ENCODE measurements around the gene DNAI2.

The DNAI2 gene

GRCh38 chr17:74245145-74245831 lies 28.7 kb upstream of the DNAI2 start:
- ATAC-seq (ENCODE audit: insufficient read depth, low read depth), result no peak
- Histone ChIP-seq H3K4me3 (ENCODE audit: low read depth in 1 of 2, low read length in 2 of 2) (no peak overlapping the region), H3K36me3 (ENCODE audit: insufficient read depth, low read length) (no peaks in the 10 kb centered on the region), H3K9ac (ENCODE audit: low read depth, low read length) (no peak overlapping the region), H2AFZ (ENCODE audit: low read depth, low read length) (no peak overlapping the region), H3K79me2 (ENCODE audit: insufficient read depth, low read length) (no peaks in the 10 kb centered on the region), H3K27ac (ENCODE audit: low read length) (no peak overlapping the region), H4K20me1 (ENCODE audit: insufficient read depth, low read length) (no peaks in the 10 kb centered on the region), H3K4me1 (ENCODE audit: insufficient read depth, low read length) (no peaks in the 10 kb centered on the region), H3K4me2 (ENCODE audit: insufficient read depth, low read length) (no peak overlapping the region), H3K27me3 (ENCODE audit: insufficient read depth, low read length, poor library complexity) (no peaks in the 10 kb centered on the region), H3K9me3 (ENCODE audit: insufficient read depth, low read length, severe bottlenecking) (no peaks in the 10 kb centered on the region)
- no peak for DNase-seq
- TF ChIP-seq EZH2 (IDR thresholded peaks at IDR 0.05; ENCODE audit: borderline replicate concordance, low read depth, low read length, severe bottlenecking) (no peak), CTCF (IDR thresholded peaks at IDR 0.05; ENCODE audit: borderline replicate concordance, extremely low read depth, low read length, poor library complexity, severe bottlenecking) (no peak)

- Histone ChIP-seq H3K79me2 (ENCODE audit: insufficient read depth, low read length) (no peaks in the 10 kb centered on the region), H3K9ac (ENCODE audit: low read depth, low read length) (no peak overlapping the region), H3K36me3 (ENCODE audit: insufficient read depth, low read length) (no peaks in the 10 kb centered on the region), H3K4me2 (ENCODE audit: insufficient read depth, low read length) (no peak overlapping the region), H2AFZ (ENCODE audit: low read depth, low read length) (no peak overlapping the region), H3K4me3 (ENCODE audit: low read depth in 1 of 2, low read length in 2 of 2) (no peak overlapping the region), H3K4me1 (ENCODE audit: insufficient read depth, low read length) (no peaks in the 10 kb centered on the region), H3K9me3 (ENCODE audit: insufficient read depth, low read length, severe bottlenecking) (no peaks in the 10 kb centered on the region), H4K20me1 (ENCODE audit: insufficient read depth, low read length) (no peaks in the 10 kb centered on the region), H3K27ac (ENCODE audit: low read length) (no peak overlapping the region), H3K27me3 (ENCODE audit: insufficient read depth, low read length, poor library complexity) (no peaks in the 10 kb centered on the region)
- DNase-seq, result no peak
- ATAC-seq (ENCODE audit: insufficient read depth, low read depth), result no peak
- TF ChIP-seq EZH2 (IDR thresholded peaks at IDR 0.05; ENCODE audit: borderline replicate concordance, low read depth, low read length, severe bottlenecking) (no peak), CTCF (IDR thresholded peaks at IDR 0.05; ENCODE audit: borderline replicate concordance, extremely low read depth, low read length, poor library complexity, severe bottlenecking) (no peak)
Observed at GRCh38 chr17:74245871-74246270, 28.2 kb upstream of the DNAI2 start.

- Histone ChIP-seq H4K20me1 (ENCODE audit: insufficient read depth, low read length) (no peaks in the 10 kb centered on the region), H2AFZ (ENCODE audit: low read depth, low read length) (no peak overlapping the region), H3K9me3 (ENCODE audit: insufficient read depth, low read length, severe bottlenecking) (no peaks in the 10 kb centered on the region), H3K27ac (ENCODE audit: low read length) (no peak overlapping the region), H3K36me3 (ENCODE audit: insufficient read depth, low read length) (no peaks in the 10 kb centered on the region), H3K79me2 (ENCODE audit: insufficient read depth, low read length) (no peaks in the 10 kb centered on the region), H3K4me1 (ENCODE audit: insufficient read depth, low read length) (no peaks in the 10 kb centered on the region), H3K27me3 (ENCODE audit: insufficient read depth, low read length, poor library complexity) (no peaks in the 10 kb centered on the region), H3K4me3 (ENCODE audit: low read depth in 1 of 2, low read length in 2 of 2) (no peak overlapping the region), H3K9ac (ENCODE audit: low read depth, low read length) (no peak overlapping the region), H3K4me2 (ENCODE audit: insufficient read depth, low read length) (no peak overlapping the region)
- TF ChIP-seq EZH2 (IDR thresholded peaks at IDR 0.05; ENCODE audit: borderline replicate concordance, low read depth, low read length, severe bottlenecking), result no peak
- no peak for TF ChIP-seq CTCF (IDR thresholded peaks at IDR 0.05; ENCODE audit: borderline replicate concordance, extremely low read depth, low read length, poor library complexity, severe bottlenecking)
- DNase-seq (peak; percentile 21), ATAC-seq (ENCODE audit: insufficient read depth, low read depth) (peak; percentile 66)
Observed at GRCh38 chr17:74249590-74250270, 24.3 kb upstream of the DNAI2 start.

Data from DND-41 (cell line).